Naive thymus-derived CD8-positive, alpha-beta T cell (primary cell): ENCODE data around the gene TSPAN16. TPM values are rescaled to one million over a fixed set of nuclear protein-coding genes. Genes with fewer than 3 reads are reported as not detected.
"Not testable (repeated sequence)": the region's sequence is repeated elsewhere in the genome, so short reads cannot be mapped to it uniquely, and the experiment has no call there.

Experiments used
- ATAC-seq, 2 donors: fragments of 150-1000 bp; cut with Tn5 transposase in 1 of 2; sonication (Bioruptor Pico), chemical (Tn5 transposase) in 1 of 2; 1 replicate in 1 of 2; 2 replicates in 1 of 2; pipeline ENCODE4 v1.10.0; 2021; ENCODE audit warnings: mild to moderate bottlenecking in 2 of 2, moderate library complexity in 2 of 2
- POLR2A ChIA-PET: fragments of 350-600 bp; sonication (Branson Sonifier 250); formaldehyde crosslinking; loops from one replicate; lab custom pipeline; 2021; ENCODE audit warnings: antibody characterized with exemption; lab: Charles Lee
- DNase-seq, 10 donors: peaks; one replicate each; pipeline versions ENCODE4 v3.0.0 to v3.0.0-alpha.2; 2020 to 2022
- H3K27ac Mint-ChIP-seq, 10 donors: one replicate each; pipeline ENCODE4 v1.8.0; 2020 to 2022; ENCODE audit warnings: mild to moderate bottlenecking in 10 of 10, mixed read lengths in 10 of 10, moderate library complexity in 4 of 10, inconsistent platforms in 1 of 10
- H3K27me3 Mint-ChIP-seq, 5 donors: one replicate each; pipeline ENCODE4 v1.8.0; 2021 to 2022; ENCODE audit warnings: mixed read lengths in 5 of 5
- H3K36me3 Mint-ChIP-seq, 3 donors: one replicate each; pipeline ENCODE4 v1.8.0; 2020 to 2022; ENCODE audit warnings: mixed read lengths in 3 of 3, mild to moderate bottlenecking in 2 of 3, inconsistent platforms in 1 of 3
- H3K4me1 Mint-ChIP-seq, 4 donors: one replicate each; pipeline ENCODE4 v1.8.0; 2021 to 2022; ENCODE audit warnings: mixed read lengths in 4 of 4
- H3K4me3 Mint-ChIP-seq, 10 donors: one replicate each; pipeline ENCODE4 v1.8.0; 2020 to 2022; ENCODE audit warnings: mild to moderate bottlenecking in 10 of 10, mixed read lengths in 10 of 10, moderate library complexity in 6 of 10, inconsistent platforms in 1 of 10
- H3K9me3 Mint-ChIP-seq, 9 donors: one replicate each; pipeline ENCODE4 v1.8.0; 2020 to 2022; ENCODE audit warnings: mixed read lengths in 9 of 9, mild to moderate bottlenecking in 3 of 9, inconsistent platforms in 1 of 9, moderate library complexity in 1 of 9
- polyA plus RNA-seq, 3 donors: library from polyadenylated mRNA; unstranded; fragments of 300-500 nt; fragmentation: Illumina TruSeq; gene quantifications; one replicate each; pipeline ENCODE4 v1.2.3, GENCODE V29; 2021
- total RNA-seq, 8 experiments: library from RNA in 2 of 8; stranded (reverse) in 2 of 8; gene quantifications; one replicate each; pipeline ENCODE4 v1.2.3 and lab custom pipeline; 2021 to 2026

The TSPAN16 gene
- total and polyA plus RNA-seq, 5 experiments from 2014 or later: not detected

DNA sequence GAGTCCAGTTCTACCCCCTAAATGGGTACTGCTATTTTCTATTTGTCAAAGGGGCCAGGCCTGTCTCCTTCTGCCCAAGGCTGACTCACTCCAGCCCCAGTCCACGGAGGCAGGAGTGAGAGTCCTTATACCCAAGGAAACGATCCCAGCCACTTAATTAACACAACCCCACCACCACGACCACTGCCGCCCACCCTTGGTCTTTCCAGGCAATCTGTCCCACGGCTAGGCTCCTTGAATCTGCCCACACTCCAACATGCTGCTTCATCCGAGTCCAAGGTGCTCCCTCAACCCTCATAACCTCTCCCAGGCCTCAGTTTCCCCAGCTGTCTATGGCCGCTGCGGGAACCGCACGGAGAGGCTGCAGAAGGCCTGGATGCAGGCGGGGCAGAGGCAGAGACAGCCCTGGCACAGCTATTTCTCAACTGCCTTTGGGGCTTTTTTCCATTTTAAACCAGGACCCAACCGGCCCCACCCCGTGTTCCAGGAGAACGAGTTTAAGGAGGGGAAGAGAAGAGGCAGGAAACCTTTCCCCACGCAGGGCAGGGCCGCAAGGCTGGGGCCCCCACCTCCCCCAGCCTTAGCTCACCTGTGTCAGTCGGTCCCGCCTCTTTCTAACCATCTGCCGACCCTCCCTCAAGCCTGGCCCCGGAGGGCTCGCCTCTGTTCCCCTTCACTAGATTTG, 42.8 kb downstream of the TSPAN16 start:
- peaks cover 4 to 17% (median 16%) of the 10 kb centered on the region in 3 donors for H3K36me3 Mint-ChIP-seq
- POLR2A ChIA-PET: interaction anchor here (0.9 kb wide), 1 partner anchor 37 kb away, joined by 5 read pairs; no protein-coding TSS in a partner anchor
- H3K27me3 Mint-ChIP-seq: no peaks in the 10 kb centered on the region
- DNase-seq: no peak
- peaks cover 5 to 32% (median 24%) of the 10 kb centered on the region in 4 donors for H3K4me1 Mint-ChIP-seq
- H3K9me3 Mint-ChIP-seq: no peaks in the 10 kb centered on the region
- H3K4me3 Mint-ChIP-seq: peak overlapping the region; percentile 71 to 89 (median 79)
- H3K27ac Mint-ChIP-seq: peak overlapping the region in 9 of 10 donors; percentile 27 to 90 (median 66)
- peak in 1 of 2 donors; percentile 37 for ATAC-seq

GRCh38 chr19:11339254-11340098, 43.5 kb downstream of the TSPAN16 start, which contains the start of gene RAB3D:
Gene RAB3D, minus strand, starts transcription at chr19:11339657. Its CDS starts 2,258 bp downstream, at chr19:11337399.
- Mint-ChIP-seq H3K4me1 (peaks cover 7 to 35% (median 28%) of the 10 kb centered on the region in 4 donors), H3K36me3 (peaks cover 4 to 13% (median 11%) of the 10 kb centered on the region in 3 donors), H3K4me3 (peak within 1 kb of the TSS; percentile 71 to 89 (median 79)), H3K27ac (peak within 1 kb of the TSS in 9 of 10 donors; percentile 40 to 90 (median 69)), H3K9me3 (no peaks in the 10 kb centered on the region), H3K27me3 (no peaks in the 10 kb centered on the region)
- DNase-seq: peak; percentile 16 to 81 (median 54)
- peak; percentile 78 to 92 for ATAC-seq
- POLR2A ChIA-PET: interaction anchor here (0.8 to 1.0 kb wide), 2 partner anchors 10 to 35 kb away, joined by 3 to 10 read pairs; partner anchors contain the start of gene SWSAP1

GRCh38 chr19:11340099-11340467, 44.1 kb downstream of the TSPAN16 start:
- not testable (repeated sequence) for H3K9me3 Mint-ChIP-seq, DNase-seq, ATAC-seq, H3K27me3 Mint-ChIP-seq
- H3K36me3 Mint-ChIP-seq: peaks cover 4 to 11% (median 10%) of the 10 kb centered on the region in 3 donors
- POLR2A ChIA-PET: interaction anchor here (0.8 to 1.0 kb wide), 2 partner anchors 9 to 35 kb away, joined by 3 to 10 read pairs; partner anchors contain the start of gene SWSAP1
- H3K27ac Mint-ChIP-seq: peak overlapping the region in 2 of 10 donors; percentile 69 to 83
- H3K4me1 Mint-ChIP-seq: peaks cover 7 to 37% (median 32%) of the 10 kb centered on the region in 4 donors
- peak overlapping the region; percentile 71 to 89 (median 79) for H3K4me3 Mint-ChIP-seq

- POLR2A ChIA-PET: no interaction called here
- H3K9me3 Mint-ChIP-seq: no peaks in the 10 kb centered on the region
- peak overlapping the region in 1 of 10 donors; percentile 51 for H3K27ac Mint-ChIP-seq
- H3K4me1 Mint-ChIP-seq: peaks cover 16 to 54% (median 50%) of the 10 kb centered on the region in 4 donors
- DNase-seq: no peak
- no peaks in the 10 kb centered on the region for H3K27me3 Mint-ChIP-seq
- ATAC-seq: no peak
- peak overlapping the region in 2 of 10 donors; percentile 22 to 42 for H3K4me3 Mint-ChIP-seq
- H3K36me3 Mint-ChIP-seq: peaks cover 0 to 5% (median 0%) of the 10 kb centered on the region in 3 donors
Measured at GRCh38 chr19:11342429-11342828, 46.5 kb downstream of the TSPAN16 start.

DNA sequence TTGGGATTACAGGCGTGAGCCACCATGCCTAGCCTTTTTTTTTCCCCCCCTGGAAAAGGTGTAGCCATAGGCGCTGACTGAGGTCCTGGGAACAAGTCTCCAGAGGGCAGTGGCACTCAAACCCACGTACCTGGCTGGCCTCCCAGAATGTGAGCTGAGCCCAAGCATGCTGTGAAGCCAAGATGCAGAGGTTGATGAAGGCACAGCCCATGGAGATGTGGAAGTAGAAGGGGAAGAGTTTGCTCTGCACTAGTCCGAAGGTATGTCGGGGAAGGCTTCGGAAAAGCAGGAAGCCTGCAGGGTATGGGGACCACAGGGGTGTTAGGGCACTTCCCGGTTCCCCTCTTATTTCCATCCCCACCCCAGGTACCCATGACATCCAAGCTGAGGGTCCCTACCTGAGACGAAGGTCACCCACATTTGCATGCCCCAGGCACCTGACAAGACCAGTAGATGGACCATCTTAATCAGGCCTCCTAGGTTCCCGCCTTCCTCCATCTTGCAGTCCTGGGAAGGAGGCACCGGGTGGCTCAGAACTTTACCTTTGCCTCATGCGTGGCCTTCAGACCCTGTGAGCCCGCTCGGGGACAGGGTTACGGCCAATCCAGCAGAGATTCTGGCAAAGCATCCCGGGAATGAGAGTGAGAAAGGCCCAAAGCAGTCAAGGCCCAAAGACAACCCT, 49.3 kb downstream of the TSPAN16 start:
- peak overlapping the region; percentile 31 to 95 (median 90) for H3K27ac Mint-ChIP-seq
- POLR2A ChIA-PET: interaction anchor here (0.6 to 1.8 kb wide), 4 partner anchors 28 to 90 kb away, joined by 3 to 40 read pairs (median 8); partner anchors contain the start of genes ODAD3, PRKCSH and SWSAP1
- H3K36me3 Mint-ChIP-seq: peaks cover 0 to 5% (median 0%) of the 10 kb centered on the region in 3 donors

GRCh38 chr19:11346104-11346940, 50.4 kb downstream of the TSPAN16 start, which contains the start of the genes CCDC159 and TMEM205:
Gene CCDC159, plus strand, starts transcription at chr19:11346519. Its CDS starts 88 bp downstream, at chr19:11346607.
Gene TMEM205, minus strand, starts transcription at chr19:11346268. Its CDS starts 649 bp downstream, at chr19:11345619.
- ATAC-seq (peak; percentile 97 to 99), DNase-seq (peak; percentile 88 to 99 (median 98))
- peaks cover 20 to 36% (median 33%) of the 10 kb centered on the region in 4 donors for H3K4me1 Mint-ChIP-seq
- peak within 1 kb of the TSS; percentile 89 to 99 (median 94) for H3K4me3 Mint-ChIP-seq
- POLR2A ChIA-PET: interaction anchor here (0.5 to 1.9 kb wide), 10 partner anchors 9 to 510 kb away, joined by 3 to 40 read pairs (median 4); partner anchors contain the start of genes ODAD3, PRKCSH, SWSAP1 and TMED1
- H3K36me3 Mint-ChIP-seq: peaks cover 0 to 5% (median 0%) of the 10 kb centered on the region in 3 donors
- H3K27me3 Mint-ChIP-seq: no peaks in the 10 kb centered on the region
- H3K9me3 Mint-ChIP-seq: peaks cover 0 to 7% (median 0%) of the 10 kb centered on the region in 9 donors
- peak within 1 kb of the TSS; percentile 85 to 98 (median 92) for H3K27ac Mint-ChIP-seq

More for the DNA sequence above, 49.3 kb downstream of the TSPAN16 start:
- H3K4me3 Mint-ChIP-seq: peak overlapping the region; percentile 89 to 99 (median 94)
- no peak for ATAC-seq
- no peak for DNase-seq
- peaks cover 17 to 36% (median 33%) of the 10 kb centered on the region in 4 donors for H3K4me1 Mint-ChIP-seq
- no peaks in the 10 kb centered on the region for H3K27me3 Mint-ChIP-seq
- peaks cover 0 to 7% (median 0%) of the 10 kb centered on the region in 9 donors for H3K9me3 Mint-ChIP-seq

DNA sequence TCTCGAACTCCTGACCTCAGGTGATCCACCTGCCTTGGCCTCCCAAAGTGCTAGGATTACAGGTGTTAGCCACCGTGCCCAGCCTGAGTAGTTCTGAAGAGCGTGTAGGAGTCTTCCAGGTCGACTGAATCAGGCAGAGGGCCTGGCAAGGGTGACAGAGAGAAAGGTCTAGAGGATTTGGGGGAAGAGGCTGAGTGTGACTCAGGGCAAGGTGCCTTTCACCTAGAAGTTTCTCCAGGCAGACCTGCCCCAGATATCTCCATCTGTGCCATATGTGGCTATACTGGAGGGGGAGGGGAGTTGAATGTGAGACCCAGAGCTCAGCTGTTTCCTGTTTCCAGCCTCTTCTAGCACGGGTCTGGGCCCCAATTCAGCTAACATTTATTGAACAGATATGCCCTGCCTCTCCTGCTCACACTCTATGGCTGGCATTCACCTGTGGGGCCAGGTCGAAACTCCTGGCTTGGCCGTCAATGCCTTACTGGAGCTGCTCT, 51.6 kb downstream of the TSPAN16 start:
- POLR2A ChIA-PET: interaction anchor here (0.5 to 1.9 kb wide), 5 partner anchors 13 to 844 kb away, joined by 3 to 40 read pairs (median 6); partner anchors contain the start of gene SWSAP1
- peak overlapping the region in 4 of 10 donors; percentile 29 to 92 (median 65) for H3K27ac Mint-ChIP-seq
- no peak for DNase-seq
- no peaks in the 10 kb centered on the region for H3K27me3 Mint-ChIP-seq
- H3K4me3 Mint-ChIP-seq: peak overlapping the region; percentile 89 to 99 (median 94)
- no peak for ATAC-seq
- peaks cover 0 to 7% (median 0%) of the 10 kb centered on the region in 9 donors for H3K9me3 Mint-ChIP-seq
- H3K36me3 Mint-ChIP-seq: peaks cover 0 to 3% (median 0%) of the 10 kb centered on the region in 3 donors
- H3K4me1 Mint-ChIP-seq: peaks cover 20 to 36% (median 33%) of the 10 kb centered on the region in 4 donors

GRCh38 chr19:11349171-11349570, 53.2 kb downstream of the TSPAN16 start:
- no peaks in the 10 kb centered on the region for H3K36me3 Mint-ChIP-seq
- no peaks in the 10 kb centered on the region for H3K27me3 Mint-ChIP-seq
- peaks cover 20 to 35% (median 31%) of the 10 kb centered on the region in 4 donors for H3K4me1 Mint-ChIP-seq
- DNase-seq (no peak), ATAC-seq (no peak)
- H3K4me3 Mint-ChIP-seq: peak overlapping the region in 1 of 10 donors; percentile 41
- no peak overlapping the region for H3K27ac Mint-ChIP-seq
- POLR2A ChIA-PET: interaction anchor here (1.1 kb wide), 1 partner anchor 10 kb away, joined by 3 read pairs; the partner anchor contains the start of gene RAB3D
- peaks cover 0 to 7% (median 0%) of the 10 kb centered on the region in 9 donors for H3K9me3 Mint-ChIP-seq

- POLR2A ChIA-PET, DNase-seq, H3K36me3 Mint-ChIP-seq, ATAC-seq, H3K9me3 Mint-ChIP-seq, H3K27ac Mint-ChIP-seq: not testable (repeated sequence)
- Mint-ChIP-seq H3K4me3 (peak overlapping the region in 6 of 10 donors; percentile 24 to 84 (median 46)), H3K27me3 (peaks cover 4 to 17% (median 15%) of the 10 kb centered on the region in 5 donors), H3K4me1 (peaks cover 9 to 21% (median 17%) of the 10 kb centered on the region in 4 donors)
Measured at GRCh38 chr19:11354102-11354501, 58.1 kb downstream of the TSPAN16 start.
